ENCODE data around the gene MCTS1. TPM values are rescaled to one million over a fixed set of nuclear protein-coding genes. Genes with fewer than 3 reads are reported as not detected.
"Not testable (repeated sequence)": the region's sequence is repeated elsewhere in the genome, so short reads cannot be mapped to it uniquely, and the experiment has no call there.

MCTS1 gene
- polyA plus RNA-seq, 4 donors = 48.3 to 60.9 (median 55.8) TPM

DNA sequence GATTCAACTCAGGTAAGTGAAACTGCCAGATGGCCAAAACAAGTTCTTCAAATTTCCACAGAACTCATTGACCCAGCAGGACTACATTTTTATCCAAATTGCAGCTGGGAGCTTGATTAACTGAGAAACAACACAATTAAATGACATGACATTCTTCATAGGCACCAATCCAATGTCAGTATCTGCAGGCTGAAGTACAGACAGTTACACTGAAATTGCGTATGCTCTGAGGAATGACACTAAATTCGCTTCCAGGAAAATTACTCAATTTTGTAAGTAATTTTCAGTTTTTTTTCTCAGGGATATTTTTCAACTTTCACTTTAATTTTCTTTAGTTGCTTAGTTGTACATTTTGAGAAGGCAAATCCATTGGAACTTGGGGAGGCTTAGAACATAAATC, 21.5 kb downstream of the MCTS1 start:
- no peak for DNase-seq (ENCODE audit: low read depth in 4 of 4, low spot score in 3 of 4)

- DNase-seq (ENCODE audit: low read depth in 4 of 4, low spot score in 3 of 4) = peak; percentile 63 to 74 (median 72)
These were observed 26.0 kb downstream of the MCTS1 start, which contains the start of gene C1GALT1C1 for GRCh38 chrX:120629667-120630537. TSS of gene C1GALT1C1 (minus strand) at chrX:120630054. CDS start at chrX:120627166, 2,888 bp downstream.

DNA sequence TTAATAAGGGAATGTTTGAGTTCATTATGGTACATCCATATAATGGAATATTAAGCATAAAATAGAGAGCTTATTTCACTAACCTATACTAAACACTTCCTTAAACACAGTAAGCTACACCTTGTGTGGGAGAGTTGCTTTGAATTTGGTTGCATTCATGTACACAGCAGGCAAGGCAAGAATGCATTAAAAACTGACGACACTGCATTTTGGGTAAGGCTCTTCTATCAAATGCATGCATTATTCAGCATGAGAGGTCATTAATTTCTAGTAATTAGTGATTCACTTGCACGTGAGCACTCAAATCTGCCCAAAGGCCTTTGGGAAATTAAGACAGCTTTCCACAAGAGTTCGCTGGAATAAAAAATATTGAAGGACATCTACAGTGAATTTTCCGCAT, 34.7 kb downstream of the MCTS1 start:
- no peak for DNase-seq (ENCODE audit: low read depth in 4 of 4, low spot score in 3 of 4)

- DNase-seq (ENCODE audit: low read depth in 4 of 4, low spot score in 3 of 4) = no peak
These were observed 39.0 kb downstream of the MCTS1 start for GRCh38 chrX:120642871-120643270.

GRCh38 chrX:120647127-120647526, 43.2 kb downstream of the MCTS1 start:
- no peak for DNase-seq (ENCODE audit: low read depth in 4 of 4, low spot score in 3 of 4)

DNA sequence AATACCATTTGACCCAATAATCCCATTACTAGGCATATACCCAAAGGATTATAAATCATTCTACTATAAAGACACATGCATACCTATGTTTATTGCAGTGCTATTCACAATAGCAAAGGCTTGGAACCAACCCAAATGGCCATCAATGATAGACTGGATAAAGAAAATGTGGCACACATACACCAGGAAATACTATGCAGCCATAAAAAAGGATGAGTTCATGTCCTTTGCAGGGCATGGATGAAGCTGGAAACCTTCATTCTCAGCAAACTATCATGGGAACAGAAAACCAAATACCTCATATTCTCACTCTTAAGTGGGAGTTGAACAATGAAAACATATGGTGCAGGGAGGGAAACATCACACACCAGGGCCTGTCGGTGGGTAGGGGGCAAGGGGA, 48.4 kb downstream of the MCTS1 start:
- not testable (repeated sequence) for DNase-seq (ENCODE audit: low read depth in 4 of 4, low spot score in 3 of 4)

DNA sequence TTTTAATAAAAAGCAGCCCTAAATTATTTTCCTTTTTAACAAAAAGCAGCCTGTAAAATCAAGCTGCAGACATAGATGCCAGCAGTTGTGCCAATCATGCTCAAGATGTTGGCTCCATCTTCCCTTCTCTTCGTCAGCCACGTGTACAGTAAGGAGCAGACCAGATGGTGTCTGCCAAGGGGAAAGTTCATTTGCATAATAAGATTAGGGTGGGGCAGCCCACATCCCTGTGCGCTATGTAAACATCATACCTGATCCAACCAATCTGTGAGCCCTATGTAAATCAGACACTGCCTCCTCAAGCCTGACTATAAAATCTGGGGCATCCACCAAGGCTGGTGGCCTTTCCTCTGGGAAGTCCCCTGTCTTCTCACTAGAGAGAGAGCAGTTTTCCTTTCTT, 49.1 kb downstream of the MCTS1 start:
- DNase-seq (ENCODE audit: low read depth in 4 of 4, low spot score in 3 of 4) = no peak

GRCh38 chrX:120660637-120661036, 56.7 kb downstream of the MCTS1 start:
- DNase-seq (ENCODE audit: low read depth in 4 of 4, low spot score in 3 of 4) = no peak

Other genes with a start within 250 kb of the MCTS1 start
- gene ATP1B4, start 242.0 kb upstream of the MCTS1 start, polyA plus RNA-seq (ENCODE audit: insufficient read length in 4 of 4) = under 1 TPM in 3 of 4 donors, not detected in 1; 0.01 to 0.07 (median 0.07) TPM
- 100 to 1,000 TPM; 151 to 189 (median 167) TPM for gene LAMP2, start 134.8 kb upstream of the MCTS1 start, polyA plus RNA-seq (ENCODE audit: insufficient read length in 4 of 4)
- 10 to 100 TPM; 63.4 to 80.7 (median 77.6) TPM for gene CUL4B, start 43.1 kb upstream of the MCTS1 start, polyA plus RNA-seq (ENCODE audit: insufficient read length in 4 of 4)
- 10 to 100 TPM; 32.3 to 39.4 (median 34.6) TPM for gene C1GALT1C1, start 26.0 kb downstream of the MCTS1 start, polyA plus RNA-seq (ENCODE audit: insufficient read length in 4 of 4)

Data from right renal pelvis (tissue), 4 donors.